Activated naive CD8-positive, alpha-beta T cell treated with anti-CD3 and anti-CD28 coated beads for 36 hours (primary cell): ENCODE measurements around the gene OGA. TPM values are rescaled to one million over a fixed set of nuclear protein-coding genes. Genes with fewer than 3 reads are reported as not detected.

Source experiments
- DNase-seq: peaks from one replicate; pipeline ENCODE4 v3.0.0; 2021
- H3K27ac Mint-ChIP-seq: one replicate; pipeline ENCODE4 v1.8.0; 2022; ENCODE audit warnings: mild to moderate bottlenecking, moderate library complexity, mixed read lengths
- H3K27me3 Mint-ChIP-seq: one replicate; pipeline ENCODE4 v1.8.0; 2022; ENCODE audit warnings: mild to moderate bottlenecking, mixed read lengths
- H3K36me3 Mint-ChIP-seq: one replicate; pipeline ENCODE4 v1.8.0; 2021; ENCODE audit warnings: mild to moderate bottlenecking, mixed read lengths
- H3K4me1 Mint-ChIP-seq: one replicate; pipeline ENCODE4 v1.8.0; 2021; ENCODE audit warnings: mixed read lengths
- H3K4me3 Mint-ChIP-seq: one replicate; pipeline ENCODE4 v1.8.0; 2022; ENCODE audit warnings: mild to moderate bottlenecking, moderate library complexity, mixed read lengths
- H3K9me3 Mint-ChIP-seq: one replicate; pipeline ENCODE4 v1.8.0; 2022; ENCODE audit warnings: mixed read lengths
- total RNA-seq, 2 experiments: library from RNA; stranded (reverse); gene quantifications; one replicate each; pipeline ENCODE4 v1.2.3, GENCODE V29; 2021

The OGA gene
- total RNA-seq, 2 experiments from 2014 or later, result 92.2 to 100 TPM

DNA sequence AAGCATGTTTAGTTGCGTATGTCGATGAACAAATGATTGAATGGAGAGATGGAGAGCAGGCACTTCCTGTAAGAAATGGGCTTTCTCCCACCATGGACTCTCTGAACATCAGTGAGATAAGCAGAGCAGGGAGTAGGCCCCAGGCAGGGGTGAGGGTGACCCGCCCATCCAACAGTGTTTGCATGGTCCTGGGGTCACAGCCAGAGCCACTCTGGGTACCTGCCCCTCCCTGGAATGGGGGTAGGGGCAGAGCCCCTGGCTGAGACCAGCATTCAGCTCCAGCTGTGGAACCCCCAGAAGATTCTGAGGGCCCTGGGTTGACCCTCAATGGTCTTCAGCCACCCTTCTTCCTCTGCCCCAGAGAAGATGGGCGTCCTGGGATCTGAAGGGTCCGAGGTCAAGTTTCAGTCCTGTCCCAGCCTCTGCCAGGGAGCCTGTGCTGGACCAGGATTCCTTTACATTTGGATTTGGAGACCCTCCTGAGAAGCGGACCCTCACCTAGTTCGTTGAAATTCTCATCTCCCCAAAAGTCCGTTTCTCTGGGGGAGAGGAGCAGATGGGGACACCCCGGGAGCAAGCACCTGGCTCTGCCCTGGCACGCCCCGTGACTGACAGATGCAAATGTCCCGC lies 40.0 kb downstream of the OGA start:
- Mint-ChIP-seq H3K4me1 (peaks cover 40% of the 10 kb centered on the region), H3K4me3 (peak overlapping the region; percentile 73), H3K36me3 (peaks cover 41% of the 10 kb centered on the region), H3K27ac (no peak overlapping the region), H3K9me3 (no peaks in the 10 kb centered on the region), H3K27me3 (peaks cover 51% of the 10 kb centered on the region)
- DNase-seq, result no peak

- no peaks in the 10 kb centered on the region for H3K9me3 Mint-ChIP-seq
- no peak for DNase-seq
- H3K4me1 Mint-ChIP-seq, result peaks cover 39% of the 10 kb centered on the region
- no peak overlapping the region for H3K4me3 Mint-ChIP-seq
- H3K27me3 Mint-ChIP-seq, result peaks cover 57% of the 10 kb centered on the region
- no peak overlapping the region for H3K27ac Mint-ChIP-seq
- peaks cover 35% of the 10 kb centered on the region for H3K36me3 Mint-ChIP-seq
Observed at GRCh38 chr10:101777619-101778145, 40.6 kb downstream of the OGA start.

GRCh38 chr10:101776161-101776817 lies 42.0 kb downstream of the OGA start:
- H3K27ac Mint-ChIP-seq, result no peak overlapping the region
- H3K36me3 Mint-ChIP-seq, result peaks cover 28% of the 10 kb centered on the region
- H3K4me1 Mint-ChIP-seq, result peaks cover 31% of the 10 kb centered on the region
- H3K4me3 Mint-ChIP-seq, result no peak overlapping the region
- H3K27me3 Mint-ChIP-seq, result peaks cover 71% of the 10 kb centered on the region
- no peak for DNase-seq
- no peaks in the 10 kb centered on the region for H3K9me3 Mint-ChIP-seq

DNA sequence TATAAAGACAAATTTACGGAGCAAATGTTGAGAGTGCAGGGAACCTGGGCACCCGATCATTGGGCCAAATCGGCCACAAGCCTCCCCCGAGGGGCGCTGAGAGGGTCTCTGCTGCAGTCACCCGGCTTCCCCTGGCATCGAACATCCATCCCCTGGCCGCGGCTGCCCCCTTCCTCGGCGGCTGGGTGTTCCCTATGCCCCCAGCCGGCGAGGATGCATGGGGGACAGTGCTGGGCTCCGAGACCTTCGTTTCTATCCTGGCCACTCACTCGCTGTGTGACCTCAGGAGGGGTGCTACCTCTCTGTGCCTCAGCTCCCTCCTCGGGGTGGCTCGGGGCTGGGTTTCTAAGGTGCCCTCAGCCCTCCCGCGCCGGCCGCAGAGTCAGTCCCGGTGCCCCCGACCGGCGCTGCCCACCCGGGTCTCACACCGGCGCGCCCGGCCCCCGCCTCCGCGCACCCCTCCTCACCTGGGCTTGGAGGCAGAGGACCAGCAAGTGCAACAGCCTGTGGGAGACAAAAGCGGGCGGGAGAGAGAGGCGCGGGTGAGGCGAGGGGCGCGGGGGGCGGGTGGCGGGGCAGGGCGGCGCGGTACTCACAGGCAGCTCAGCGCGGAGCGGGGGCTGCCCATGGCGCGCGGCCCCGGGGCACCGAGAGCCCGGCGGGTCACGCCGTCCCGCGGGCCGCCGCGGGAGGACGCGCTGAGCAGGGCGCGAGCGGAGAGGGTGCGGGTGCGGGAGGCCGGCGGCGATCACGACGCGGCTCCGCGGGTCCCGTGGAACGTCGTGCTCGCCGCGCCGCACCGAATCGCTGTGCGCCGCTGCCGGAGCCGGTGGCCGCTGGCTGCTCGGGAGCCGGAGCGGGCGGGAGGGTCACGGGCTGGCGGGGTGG lies 42.7 kb downstream of the OGA start, which contains the start of gene FGF8:
TSS of gene FGF8 (minus strand) at position 842 of the 888 bp plus-strand sequence. CDS start at position 628, 214 bp downstream.
- Mint-ChIP-seq H3K9me3 (no peaks in the 10 kb centered on the region), H3K27ac (no peak within 1 kb of the TSS), H3K27me3 (peaks cover 74% of the 10 kb centered on the region), H3K4me3 (peak within 1 kb of the TSS; percentile 53), H3K4me1 (peaks cover 26% of the 10 kb centered on the region), H3K36me3 (peaks cover 23% of the 10 kb centered on the region)
- no peak for DNase-seq

GRCh38 chr10:101774589-101775272 lies 43.5 kb downstream of the OGA start:
- Mint-ChIP-seq H3K9me3 (no peaks in the 10 kb centered on the region), H3K36me3 (peaks cover 20% of the 10 kb centered on the region), H3K4me1 (peaks cover 21% of the 10 kb centered on the region), H3K27ac (no peak overlapping the region), H3K27me3 (peaks cover 74% of the 10 kb centered on the region), H3K4me3 (no peak overlapping the region)
- no peak for DNase-seq

DNA sequence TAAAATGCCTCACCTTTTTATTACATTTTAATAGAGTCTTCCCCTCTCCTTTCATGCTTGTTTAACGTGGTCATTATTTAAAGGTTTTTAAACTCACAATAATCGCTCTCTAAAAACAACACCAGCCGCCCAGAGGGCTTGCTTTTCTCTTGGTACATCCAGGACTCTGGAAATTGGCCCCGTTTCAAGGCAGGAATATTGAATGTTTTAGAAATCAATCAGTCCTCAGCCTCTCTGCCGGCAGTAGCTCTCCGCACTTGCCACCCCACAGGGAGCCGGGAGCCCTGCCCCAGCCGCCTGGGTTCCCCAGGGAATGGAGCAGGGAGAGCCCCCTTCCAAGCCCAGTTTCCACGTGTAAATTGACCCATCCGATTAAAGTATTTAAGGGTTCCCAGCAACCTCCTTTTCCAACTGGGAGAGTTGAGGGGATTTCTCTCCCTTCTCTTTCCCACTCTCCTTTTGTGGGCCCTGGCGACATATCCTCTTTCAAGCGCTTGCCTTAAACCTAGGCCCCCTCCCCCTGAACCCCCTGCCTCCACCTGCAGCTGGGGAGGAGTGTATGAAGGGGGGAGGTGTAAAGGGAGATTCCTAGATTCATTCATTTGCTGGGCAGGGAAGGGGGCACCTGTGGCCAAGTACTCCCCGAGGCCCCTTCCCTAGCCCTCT lies 44.2 kb downstream of the OGA start:
- peaks cover 19% of the 10 kb centered on the region for H3K4me1 Mint-ChIP-seq
- peaks cover 16% of the 10 kb centered on the region for H3K36me3 Mint-ChIP-seq
- no peak overlapping the region for H3K4me3 Mint-ChIP-seq

DNA sequence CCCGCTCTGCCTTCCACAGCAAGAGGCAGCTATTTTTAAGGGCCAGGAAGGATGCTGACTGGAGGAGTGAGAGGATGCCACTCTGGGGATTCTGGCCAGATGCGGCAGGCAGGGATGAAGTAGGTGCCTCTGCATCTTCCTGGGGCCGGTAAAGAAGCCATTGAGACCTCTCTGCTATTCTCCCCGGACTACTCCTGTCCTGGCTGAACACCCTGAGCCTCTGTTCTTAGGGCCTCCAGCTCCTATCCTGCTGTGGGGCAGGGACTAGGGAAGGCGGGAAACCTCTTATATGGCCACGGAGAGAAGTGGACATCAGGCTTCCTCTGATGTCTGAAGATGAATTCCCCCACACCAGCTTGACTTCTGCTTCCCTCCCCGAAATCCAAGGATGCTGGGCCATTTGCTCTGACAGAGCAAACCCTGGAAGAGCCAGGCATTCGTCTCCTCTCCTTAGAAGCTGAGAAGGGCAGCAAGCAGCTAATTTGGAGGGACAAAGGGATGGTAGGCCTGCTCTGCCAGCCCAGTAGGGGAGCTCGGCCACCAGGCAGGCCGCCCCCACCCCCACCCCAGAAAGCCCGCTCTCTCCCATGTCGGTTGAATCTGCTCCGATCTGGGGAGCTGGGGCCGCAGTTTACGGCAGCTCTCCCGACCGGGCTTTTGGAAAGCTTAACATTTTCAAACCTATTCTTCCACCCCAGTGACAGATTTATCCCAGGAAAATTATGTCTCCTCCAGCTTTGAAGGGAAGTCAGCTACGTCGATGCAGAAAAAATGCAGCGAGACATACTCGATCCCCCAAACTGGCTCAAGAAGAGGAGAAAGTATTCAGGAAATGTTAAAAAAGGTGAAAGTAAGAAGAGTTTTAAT lies 45.1 kb downstream of the OGA start:
- Mint-ChIP-seq H3K4me3 (no peak overlapping the region), H3K27me3 (peaks cover 69% of the 10 kb centered on the region), H3K27ac (no peak overlapping the region), H3K9me3 (no peaks in the 10 kb centered on the region), H3K36me3 (peaks cover 10% of the 10 kb centered on the region), H3K4me1 (peaks cover 15% of the 10 kb centered on the region)
- DNase-seq, result no peak

More for the DNA sequence above, 44.2 kb downstream of the OGA start:
- Mint-ChIP-seq H3K9me3 (no peaks in the 10 kb centered on the region), H3K27me3 (peaks cover 74% of the 10 kb centered on the region), H3K27ac (no peak overlapping the region)
- DNase-seq, result no peak

DNA sequence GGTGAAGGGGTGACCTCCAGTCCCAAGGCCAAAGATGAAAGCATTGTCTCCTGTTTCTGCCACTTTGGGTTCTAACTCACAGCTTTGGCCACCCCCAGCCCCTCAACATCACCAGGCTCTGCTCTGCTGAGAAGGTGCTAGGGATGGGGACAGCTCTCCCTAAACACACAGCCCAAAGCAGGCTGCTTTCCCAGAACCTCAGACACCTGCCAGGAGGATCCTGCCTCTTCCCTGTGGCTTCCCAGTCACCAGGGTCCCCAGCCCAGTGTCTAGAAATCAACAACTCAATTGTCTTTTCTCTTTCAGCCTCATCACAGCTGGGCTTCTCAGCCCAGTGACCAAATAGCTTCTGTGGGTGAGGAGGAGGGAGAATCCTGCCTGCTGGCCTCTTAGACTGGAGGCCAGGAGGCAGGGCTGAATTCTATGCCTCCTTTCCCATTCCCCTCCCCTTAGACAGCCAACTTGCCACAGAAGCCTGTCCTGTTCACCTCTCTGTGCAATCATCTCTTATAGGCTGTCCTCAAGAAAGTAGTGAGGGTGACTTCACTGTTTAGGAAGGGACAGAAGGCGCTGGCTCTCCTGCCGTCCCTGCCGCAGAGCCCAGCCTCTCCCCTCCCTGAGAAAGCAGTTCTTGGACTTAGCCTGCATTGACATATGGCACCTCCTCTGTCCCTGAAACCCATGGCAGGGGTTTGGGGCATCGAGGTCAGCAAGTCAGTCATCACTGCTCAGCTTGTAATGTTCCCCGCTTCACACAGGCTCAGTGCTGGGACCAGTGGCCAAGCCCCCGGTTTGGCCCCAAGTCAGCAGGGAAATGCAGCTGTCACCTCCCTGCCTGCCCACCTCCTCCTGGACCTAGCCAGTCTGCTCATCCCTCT lies 46.0 kb downstream of the OGA start:
- no peak overlapping the region for H3K27ac Mint-ChIP-seq
- no peaks in the 10 kb centered on the region for H3K9me3 Mint-ChIP-seq
- DNase-seq, result no peak
- peaks cover 60% of the 10 kb centered on the region for H3K27me3 Mint-ChIP-seq
- H3K4me1 Mint-ChIP-seq, result peaks cover 14% of the 10 kb centered on the region
- H3K4me3 Mint-ChIP-seq, result no peak overlapping the region
- H3K36me3 Mint-ChIP-seq, result peaks cover 2% of the 10 kb centered on the region

DNA sequence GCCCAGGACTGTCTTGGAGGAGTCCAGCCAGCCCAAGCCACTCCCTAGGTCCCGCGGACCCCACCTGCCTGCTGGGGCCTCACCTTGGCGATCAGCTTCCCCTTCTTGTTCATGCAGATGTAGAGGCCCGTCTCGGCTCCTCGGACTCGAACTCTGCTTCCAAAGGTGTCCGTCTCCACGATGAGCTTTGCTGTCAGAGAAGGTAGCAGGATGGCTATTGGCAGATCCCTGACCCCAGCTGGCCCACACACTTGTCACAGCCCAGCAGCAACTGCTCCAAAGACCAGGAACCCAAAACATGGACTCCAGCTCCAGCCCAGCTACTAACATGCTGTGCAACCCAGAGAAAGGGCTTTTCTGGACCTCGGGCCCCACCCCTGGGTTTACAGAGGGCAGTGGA lies 46.9 kb downstream of the OGA start:
- H3K27ac Mint-ChIP-seq, result no peak overlapping the region
- H3K9me3 Mint-ChIP-seq, result no peaks in the 10 kb centered on the region
- peaks cover 14% of the 10 kb centered on the region for H3K4me1 Mint-ChIP-seq
- no peak for DNase-seq
- H3K36me3 Mint-ChIP-seq, result no peaks in the 10 kb centered on the region
- peaks cover 54% of the 10 kb centered on the region for H3K27me3 Mint-ChIP-seq
- no peak overlapping the region for H3K4me3 Mint-ChIP-seq

GRCh38 chr10:101770331-101771215 lies 47.7 kb downstream of the OGA start:
- Mint-ChIP-seq H3K4me1 (peaks cover 14% of the 10 kb centered on the region), H3K4me3 (no peak overlapping the region), H3K9me3 (no peaks in the 10 kb centered on the region), H3K36me3 (no peaks in the 10 kb centered on the region), H3K27ac (no peak overlapping the region), H3K27me3 (peaks cover 56% of the 10 kb centered on the region)
- no peak for DNase-seq

GRCh38 chr10:101769541-101770180 lies 48.6 kb downstream of the OGA start:
- peaks cover 47% of the 10 kb centered on the region for H3K27me3 Mint-ChIP-seq
- H3K36me3 Mint-ChIP-seq, result no peaks in the 10 kb centered on the region
- H3K4me1 Mint-ChIP-seq, result peaks cover 10% of the 10 kb centered on the region
- H3K9me3 Mint-ChIP-seq, result no peaks in the 10 kb centered on the region
- no peak overlapping the region for H3K4me3 Mint-ChIP-seq
- DNase-seq, result no peak
- no peak overlapping the region for H3K27ac Mint-ChIP-seq

DNA sequence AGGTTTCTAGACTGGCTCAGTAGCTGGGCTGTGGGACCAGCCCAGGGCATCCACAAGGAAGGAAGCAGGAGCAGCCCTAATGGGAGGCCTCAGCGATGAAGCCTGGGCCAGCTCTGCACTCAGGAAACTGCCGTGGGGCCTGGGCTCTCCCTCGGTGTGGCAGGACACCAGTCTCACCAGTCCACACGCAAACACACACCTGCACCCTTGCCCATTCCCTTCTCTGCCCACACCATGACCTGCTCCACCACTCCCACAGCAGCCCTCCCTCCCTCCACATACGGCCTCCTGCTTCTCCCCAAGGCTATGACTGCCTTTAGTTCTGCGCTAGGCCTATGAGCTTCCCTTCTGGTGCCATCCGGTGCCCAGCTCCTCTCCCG lies 49.5 kb downstream of the OGA start:
- Mint-ChIP-seq H3K4me3 (no peak overlapping the region), H3K4me1 (peaks cover 5% of the 10 kb centered on the region), H3K36me3 (no peaks in the 10 kb centered on the region), H3K27me3 (peaks cover 38% of the 10 kb centered on the region), H3K27ac (no peak overlapping the region), H3K9me3 (no peaks in the 10 kb centered on the region)
- DNase-seq, result no peak
